ENCODE data around the gene FRAT1.

DNA sequence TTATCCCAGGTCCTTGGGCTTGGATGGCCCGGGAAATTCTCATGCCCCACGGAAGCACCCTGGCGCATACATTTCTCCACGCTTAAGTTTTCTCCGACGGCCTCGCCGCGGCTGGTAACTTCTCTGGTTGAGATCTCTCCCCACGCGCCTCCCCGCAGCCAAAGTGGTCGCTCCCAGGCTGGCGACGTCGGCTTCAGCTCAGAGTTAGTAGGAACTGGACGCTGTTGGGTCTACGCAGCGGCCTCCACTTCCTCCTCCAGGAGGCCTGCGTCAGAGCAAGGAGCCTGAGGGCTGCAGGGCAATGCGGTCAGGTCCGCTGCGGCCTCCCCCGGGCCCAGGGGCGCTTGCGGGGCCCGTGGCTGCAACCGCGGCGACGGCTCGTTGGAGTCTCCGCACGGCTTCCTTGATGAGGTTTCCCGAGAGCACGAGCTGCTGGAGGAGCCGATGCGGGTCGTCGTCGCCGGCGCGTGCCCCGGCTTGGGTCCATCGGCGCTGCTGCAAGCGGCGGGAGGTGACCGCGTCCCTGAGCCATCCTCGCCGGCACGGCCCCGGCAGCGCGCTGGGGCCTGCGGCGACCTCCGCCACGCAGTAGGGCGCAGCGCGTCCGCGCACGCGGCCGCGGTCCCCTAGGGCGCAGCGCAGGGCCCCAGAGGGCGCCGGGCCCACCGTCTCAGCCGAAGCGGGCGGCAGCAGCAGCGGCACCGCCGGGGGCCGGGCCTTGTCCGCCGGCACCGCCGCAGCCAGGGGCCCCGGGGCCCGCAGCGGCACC lies 14.7 kb downstream of the FRAT1 start:
- TF ChIP-seq, protein P1, sequence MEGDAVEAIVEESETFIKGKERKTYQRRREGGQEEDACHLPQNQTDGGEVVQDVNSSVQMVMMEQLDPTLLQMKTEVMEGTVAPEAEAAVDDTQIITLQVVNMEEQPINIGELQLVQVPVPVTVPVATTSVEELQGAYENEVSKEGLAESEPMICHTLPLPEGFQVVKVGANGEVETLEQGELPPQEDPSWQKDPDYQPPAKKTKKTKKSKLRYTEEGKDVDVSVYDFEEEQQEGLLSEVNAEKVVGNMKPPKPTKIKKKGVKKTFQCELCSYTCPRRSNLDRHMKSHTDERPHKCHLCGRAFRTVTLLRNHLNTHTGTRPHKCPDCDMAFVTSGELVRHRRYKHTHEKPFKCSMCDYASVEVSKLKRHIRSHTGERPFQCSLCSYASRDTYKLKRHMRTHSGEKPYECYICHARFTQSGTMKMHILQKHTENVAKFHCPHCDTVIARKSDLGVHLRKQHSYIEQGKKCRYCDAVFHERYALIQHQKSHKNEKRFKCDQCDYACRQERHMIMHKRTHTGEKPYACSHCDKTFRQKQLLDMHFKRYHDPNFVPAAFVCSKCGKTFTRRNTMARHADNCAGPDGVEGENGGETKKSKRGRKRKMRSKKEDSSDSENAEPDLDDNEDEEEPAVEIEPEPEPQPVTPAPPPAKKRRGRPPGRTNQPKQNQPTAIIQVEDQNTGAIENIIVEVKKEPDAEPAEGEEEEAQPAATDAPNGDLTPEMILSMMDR (IDR thresholded peaks at IDR 0.05): no peak
- TF ChIP-seq POLR2A (IDR thresholded peaks at IDR 0.05): no peak

Data from uterus (tissue), 2 donors.